Smooth muscle cell (in vitro differentiated cells): Measurements from ENCODE around the gene OR8G5. TPM values are rescaled to one million over a fixed set of nuclear protein-coding genes. Genes with fewer than 3 reads are reported as not detected.

Experiments used
- DNase-seq: peaks from one replicate; lab custom pipeline; 2025; ENCODE audit not compliant: unreplicated experiment; lab: John Stamatoyannopoulos, UW
- H2AFZ ChIP-seq: fragments of 200-600 bp; sonication (generic); 2 replicates; pipeline ENCODE4 v1.6.0; 2016; ENCODE audit warnings: antibody characterized with exemption, low read depth, mild to moderate bottlenecking
- H3F3A ChIP-seq: fragments of 200-600 bp; sonication (generic); 2 replicates; pipeline ENCODE4 v1.6.0; 2017; ENCODE audit warnings: antibody characterized with exemption, low read depth
- H3K27ac ChIP-seq: fragments of 200-600 bp; sonication (generic); 2 replicates; pipeline ENCODE4 v1.5.1; 2016; ENCODE audit warnings: low read depth, mild to moderate bottlenecking
- H3K27me3 ChIP-seq: fragments of 200-600 bp; sonication (generic); 2 replicates; pipeline ENCODE4 v1.6.1; 2016; ENCODE audit warnings: low read depth, mild to moderate bottlenecking
- H3K36me3 ChIP-seq: fragments of 200-600 bp; sonication (generic); 2 replicates; pipeline ENCODE4 v1.5.1; 2016; ENCODE audit warnings: low read depth
- H3K4me1 ChIP-seq: fragments of 200-600 bp; sonication (generic); 2 replicates; pipeline ENCODE4 v1.5.1; 2016; ENCODE audit warnings: low read depth
- H3K4me2 ChIP-seq: fragments of 200-600 bp; sonication (generic); 2 replicates; pipeline ENCODE4 v1.6.0; 2016; ENCODE audit warnings: mild to moderate bottlenecking
- H3K4me3 ChIP-seq: fragments of 200-600 bp; sonication (generic); 2 replicates; pipeline ENCODE4 v1.5.1; 2016; ENCODE audit warnings: mild to moderate bottlenecking
- H3K79me2 ChIP-seq: fragments of 200-600 bp; sonication (generic); 2 replicates; pipeline ENCODE4 v1.6.0; 2016; ENCODE audit warnings: low read depth, mild to moderate bottlenecking
- H3K9ac ChIP-seq: fragments of 200-600 bp; sonication (generic); 2 replicates; pipeline ENCODE4 v1.6.0; 2016; ENCODE audit warnings: low read depth
- H3K9me3 ChIP-seq: fragments of 200-600 bp; sonication (generic); replicated peaks from 2 replicates; pipeline ENCODE4 v1.5.1; 2016; ENCODE audit warnings: low read depth
- H4K20me1 ChIP-seq: fragments of 200-600 bp; sonication (generic); 2 replicates; pipeline ENCODE4 v1.6.0; 2016; ENCODE audit warnings: low read depth
- WGBS: methylation state at CpG from one replicate; pipeline ENCODE4 v1.1.7; 2016; ENCODE audit warnings: low lambda C conversion rate; 5-methylcytosine and 5-hydroxymethylcytosine counted together
- polyA plus RNA-seq: library from polyadenylated mRNA; unstranded; fragments of >200 nt; fragmentation: Nextera tagmentation; extraction: Ambion mirVana; gene quantifications from 2 replicates; pipeline ENCODE4 v1.2.1, GENCODE V29; 2016
- total RNA-seq: library from RNA; depleted of rRNA; stranded (reverse); fragments of >200 nt; gene quantifications from 2 replicates; pipeline ENCODE4 v1.2.3, GENCODE V29; 2014
- TF ChIP-seq, protein P1 (sequence below): fragments of 200-600 bp; sonication (generic); IDR thresholded peaks from 2 replicates; pipeline ENCODE4 v1.5.1; 2017; ENCODE audit warnings: borderline replicate concordance, mild to moderate bottlenecking, antibody characterized with exemption; ENCODE audit not compliant: insufficient read depth, poor library complexity, severe bottlenecking

The OR8G5 gene
- total and polyA plus RNA-seq, 2 experiments from 2014 or later = not detected

GRCh38 chr11:124307093-124307492 lies 50.9 kb downstream of the OR8G5 start:
- Histone ChIP-seq H2AFZ (no peak overlapping the region), H3K4me2 (no peak overlapping the region), H3K27ac (no peak overlapping the region), H3K9me3 (no peaks in the 10 kb centered on the region), H3K4me1 (no peaks in the 10 kb centered on the region), H3K36me3 (no peaks in the 10 kb centered on the region), H3K79me2 (no peaks in the 10 kb centered on the region), H3K9ac (no peak overlapping the region), H3F3A (no peaks in the 10 kb centered on the region), H3K27me3 (no peaks in the 10 kb centered on the region), H4K20me1 (no peaks in the 10 kb centered on the region), H3K4me3 (no peak overlapping the region)
- TF ChIP-seq, protein P1, sequence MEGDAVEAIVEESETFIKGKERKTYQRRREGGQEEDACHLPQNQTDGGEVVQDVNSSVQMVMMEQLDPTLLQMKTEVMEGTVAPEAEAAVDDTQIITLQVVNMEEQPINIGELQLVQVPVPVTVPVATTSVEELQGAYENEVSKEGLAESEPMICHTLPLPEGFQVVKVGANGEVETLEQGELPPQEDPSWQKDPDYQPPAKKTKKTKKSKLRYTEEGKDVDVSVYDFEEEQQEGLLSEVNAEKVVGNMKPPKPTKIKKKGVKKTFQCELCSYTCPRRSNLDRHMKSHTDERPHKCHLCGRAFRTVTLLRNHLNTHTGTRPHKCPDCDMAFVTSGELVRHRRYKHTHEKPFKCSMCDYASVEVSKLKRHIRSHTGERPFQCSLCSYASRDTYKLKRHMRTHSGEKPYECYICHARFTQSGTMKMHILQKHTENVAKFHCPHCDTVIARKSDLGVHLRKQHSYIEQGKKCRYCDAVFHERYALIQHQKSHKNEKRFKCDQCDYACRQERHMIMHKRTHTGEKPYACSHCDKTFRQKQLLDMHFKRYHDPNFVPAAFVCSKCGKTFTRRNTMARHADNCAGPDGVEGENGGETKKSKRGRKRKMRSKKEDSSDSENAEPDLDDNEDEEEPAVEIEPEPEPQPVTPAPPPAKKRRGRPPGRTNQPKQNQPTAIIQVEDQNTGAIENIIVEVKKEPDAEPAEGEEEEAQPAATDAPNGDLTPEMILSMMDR = no peak
- no peak for DNase-seq

- Histone ChIP-seq H3K36me3 (no peaks in the 10 kb centered on the region), H3K4me3 (no peak overlapping the region), H3K9ac (no peak overlapping the region), H3K27ac (no peak overlapping the region), H3K4me2 (no peak overlapping the region), H3F3A (no peaks in the 10 kb centered on the region), H4K20me1 (no peaks in the 10 kb centered on the region), H3K27me3 (no peaks in the 10 kb centered on the region), H3K79me2 (no peaks in the 10 kb centered on the region), H3K4me1 (no peaks in the 10 kb centered on the region), H3K9me3 (no peaks in the 10 kb centered on the region), H2AFZ (no peak overlapping the region)
- DNase-seq = no peak
- TF ChIP-seq, protein P1 = no peak
Measured at GRCh38 chr11:124310721-124311120, 54.5 kb downstream of the OR8G5 start.

DNA sequence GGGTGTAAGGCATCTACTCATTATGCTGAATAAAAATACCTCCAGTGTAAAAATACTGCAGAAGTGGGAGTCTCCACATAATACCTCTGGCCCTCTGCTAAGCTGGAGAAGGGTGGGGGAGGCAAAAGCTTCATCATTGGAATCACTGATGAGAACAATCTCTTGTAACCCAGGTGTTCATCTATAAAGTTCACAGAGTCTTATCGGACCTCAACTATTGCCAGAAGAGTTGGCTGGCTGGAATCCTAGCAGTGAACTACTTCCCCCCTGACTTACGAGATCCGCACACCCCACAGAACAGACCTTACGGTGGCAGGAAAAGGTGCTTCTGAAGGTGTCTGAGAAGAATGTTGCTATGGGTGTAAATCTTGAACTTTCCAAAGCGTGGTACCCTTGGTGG lies 55.1 kb downstream of the OR8G5 start:
- WGBS = 87% methylated on average over 5 of the region's 5 CpGs
- no peaks in the 10 kb centered on the region for H3K4me1 ChIP-seq
- no peaks in the 10 kb centered on the region for H3K36me3 ChIP-seq
- no peak overlapping the region for H2AFZ ChIP-seq
- no peak for DNase-seq
- no peaks in the 10 kb centered on the region for H3F3A ChIP-seq
- no peak overlapping the region for H3K4me2 ChIP-seq
- TF ChIP-seq, protein P1 = no peak
- H3K9ac ChIP-seq = no peak overlapping the region
- H3K27me3 ChIP-seq = no peaks in the 10 kb centered on the region
- no peak overlapping the region for H3K27ac ChIP-seq
- no peaks in the 10 kb centered on the region for H3K79me2 ChIP-seq
- H3K9me3 ChIP-seq = no peaks in the 10 kb centered on the region
- H4K20me1 ChIP-seq = no peaks in the 10 kb centered on the region
- no peak overlapping the region for H3K4me3 ChIP-seq

GRCh38 chr11:124311670-124312069 lies 55.5 kb downstream of the OR8G5 start:
- Histone ChIP-seq H3K36me3 (no peaks in the 10 kb centered on the region), H3K4me1 (no peaks in the 10 kb centered on the region), H4K20me1 (no peaks in the 10 kb centered on the region), H3K9ac (no peak overlapping the region), H3K4me2 (no peak overlapping the region), H3K9me3 (no peaks in the 10 kb centered on the region), H2AFZ (no peak overlapping the region), H3F3A (no peaks in the 10 kb centered on the region), H3K4me3 (no peak overlapping the region), H3K27me3 (no peaks in the 10 kb centered on the region), H3K79me2 (no peaks in the 10 kb centered on the region), H3K27ac (no peak overlapping the region)
- TF ChIP-seq, protein P1 = no peak
- no peak for DNase-seq
